ENCODE measurements around the gene ZNF688.
"Not testable (repeated sequence)": the region's sequence is repeated elsewhere in the genome, so short reads cannot be mapped to it uniquely, and the experiment has no call there.

Gene ZNF688

DNA sequence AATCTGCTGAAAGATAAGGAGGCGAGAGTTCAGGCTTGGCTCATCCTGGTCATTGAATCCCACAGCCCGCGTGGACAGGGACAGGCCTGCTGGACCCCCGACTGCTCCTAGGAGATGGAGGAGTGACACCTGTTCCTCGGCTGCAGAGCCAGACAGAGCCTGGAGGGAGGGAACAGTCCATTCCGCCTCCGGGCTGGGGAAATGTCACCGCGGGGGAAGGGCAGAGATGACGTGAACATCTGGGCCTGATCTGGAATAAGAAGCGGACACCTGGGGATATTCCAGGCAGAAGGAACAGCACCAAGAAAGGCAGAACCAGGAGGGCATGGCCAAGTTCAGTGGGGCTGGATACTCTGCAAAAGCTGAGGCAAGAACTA lies 38.4 kb downstream of the ZNF688 start:
- no peak for DNase-seq

GRCh38 chr16:30532285-30533145 lies 39.0 kb downstream of the ZNF688 start:
- no peak for DNase-seq

- peak in 1 of 5 experiments; percentile 64 for DNase-seq
Measured at GRCh38 chr16:30530163-30531037, 41.1 kb downstream of the ZNF688 start.

- DNase-seq = no peak
Measured at GRCh38 chr16:30528799-30529457, 42.6 kb downstream of the ZNF688 start.

GRCh38 chr16:30527635-30528178 lies 43.8 kb downstream of the ZNF688 start:
- DNase-seq = no peak

DNA sequence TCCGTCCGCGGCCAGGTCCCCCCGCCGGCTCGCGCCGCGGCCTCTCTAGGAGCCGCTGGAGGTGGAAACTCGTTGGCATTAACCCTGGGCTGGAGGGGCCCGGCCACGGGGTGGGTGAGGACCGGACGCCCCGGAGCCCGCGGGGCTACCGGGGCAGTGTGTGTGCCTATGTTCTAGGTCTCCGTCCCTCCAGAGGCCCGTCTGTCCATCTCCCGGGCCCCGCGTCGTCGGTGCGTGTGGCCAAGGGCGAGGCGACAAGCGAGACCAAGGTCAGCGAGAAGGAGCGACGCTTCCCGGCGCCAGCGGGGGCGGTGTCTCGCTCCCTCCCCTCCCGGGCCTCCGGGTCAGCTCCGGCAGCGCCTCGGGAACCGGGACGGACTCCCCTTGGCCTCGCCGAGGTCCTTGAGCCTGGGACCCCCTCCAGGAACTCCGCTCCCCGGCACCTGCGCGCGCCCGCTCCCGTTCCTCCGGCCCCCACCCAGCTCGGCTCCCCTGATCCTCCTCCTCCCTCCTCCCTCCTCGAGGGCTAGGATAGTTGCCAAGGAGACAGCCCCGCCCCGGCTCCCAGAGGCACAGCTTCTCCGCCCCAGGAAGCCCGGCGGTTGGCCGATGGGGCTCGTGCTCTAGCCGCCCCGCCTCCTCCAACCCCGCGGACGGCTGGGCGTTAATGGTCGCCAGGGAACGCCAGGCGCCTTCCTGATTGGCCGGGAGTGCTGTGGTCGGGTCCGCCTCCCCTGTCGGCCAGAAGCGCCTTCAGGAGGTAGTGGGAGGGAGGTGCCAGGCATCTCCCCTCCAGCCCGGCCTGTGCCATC lies 44.5 kb downstream of the ZNF688 start:
- peak; percentile 72 to 96 (median 85) for DNase-seq

- DNase-seq = peak in 2 of 5 experiments; percentile 25 to 49
Measured at GRCh38 chr16:30526137-30526822, 45.2 kb downstream of the ZNF688 start, which contains the start of gene ZNF768. TSS of gene ZNF768 (minus strand) at chr16:30526566. CDS start at chr16:30526413, 153 bp downstream.

DNA sequence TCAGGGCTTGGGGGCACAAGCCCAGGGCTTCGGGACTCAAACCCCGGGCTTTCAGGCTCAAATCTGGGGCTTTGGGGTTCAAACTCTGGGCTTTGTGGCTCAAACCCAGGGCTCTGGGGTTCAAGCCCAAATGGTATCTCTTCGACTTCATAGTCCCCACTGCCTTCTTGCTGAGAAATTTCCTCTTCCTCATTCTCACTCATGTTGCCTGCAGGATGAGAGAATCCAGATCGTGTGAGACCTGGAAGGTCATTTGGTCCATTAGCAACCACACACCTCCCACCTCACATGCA lies 45.7 kb downstream of the ZNF688 start:
- DNase-seq = no peak

DNA sequence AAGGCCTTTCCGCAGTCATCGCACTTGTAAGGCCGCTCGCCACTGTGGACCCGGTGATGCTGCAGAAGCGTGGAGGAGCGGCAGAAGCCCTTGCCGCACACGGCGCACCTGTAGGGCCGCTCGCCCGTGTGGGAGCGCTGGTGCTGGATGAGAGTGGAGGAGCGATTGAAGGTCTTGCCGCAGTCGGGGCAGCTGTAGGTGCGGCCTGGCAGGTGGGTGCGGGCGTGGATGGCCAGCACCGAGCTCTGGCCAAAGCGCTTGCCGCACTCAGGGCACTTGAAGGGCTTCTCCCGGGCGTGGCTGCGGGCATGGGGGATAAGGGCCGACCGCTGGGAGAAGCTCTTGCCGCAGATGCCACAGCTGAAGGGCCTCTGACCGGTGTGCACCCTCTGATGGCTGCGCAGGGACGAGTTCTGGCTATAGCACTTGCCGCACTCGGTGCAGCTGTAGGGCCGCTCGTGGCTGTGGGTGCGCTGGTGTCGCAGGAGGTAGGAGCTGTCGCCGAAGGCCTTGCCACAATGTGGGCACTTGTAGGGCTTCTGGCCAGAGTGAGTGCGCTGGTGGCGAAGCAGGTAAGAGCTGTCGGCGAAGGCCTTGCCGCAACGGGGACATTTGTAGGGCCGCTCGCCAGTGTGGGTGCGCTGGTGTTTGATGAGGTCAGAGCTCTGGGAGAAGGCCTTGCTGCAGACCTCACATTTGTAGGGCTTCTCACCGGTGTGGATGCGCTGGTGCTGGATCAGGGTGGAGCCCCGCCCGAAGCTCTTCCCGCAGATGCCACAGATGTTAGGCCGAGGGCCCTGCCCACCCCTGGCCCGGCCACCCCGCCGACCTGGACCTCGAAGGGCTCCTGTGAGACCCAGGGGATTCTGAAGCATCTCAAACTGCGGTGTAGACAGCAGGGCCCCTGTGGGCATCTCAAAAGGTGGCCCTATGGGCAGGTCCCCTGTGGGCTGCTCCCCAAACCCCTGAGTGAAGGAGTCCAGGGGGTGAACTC lies 46.6 kb downstream of the ZNF688 start:
- DNase-seq = no peak

DNA sequence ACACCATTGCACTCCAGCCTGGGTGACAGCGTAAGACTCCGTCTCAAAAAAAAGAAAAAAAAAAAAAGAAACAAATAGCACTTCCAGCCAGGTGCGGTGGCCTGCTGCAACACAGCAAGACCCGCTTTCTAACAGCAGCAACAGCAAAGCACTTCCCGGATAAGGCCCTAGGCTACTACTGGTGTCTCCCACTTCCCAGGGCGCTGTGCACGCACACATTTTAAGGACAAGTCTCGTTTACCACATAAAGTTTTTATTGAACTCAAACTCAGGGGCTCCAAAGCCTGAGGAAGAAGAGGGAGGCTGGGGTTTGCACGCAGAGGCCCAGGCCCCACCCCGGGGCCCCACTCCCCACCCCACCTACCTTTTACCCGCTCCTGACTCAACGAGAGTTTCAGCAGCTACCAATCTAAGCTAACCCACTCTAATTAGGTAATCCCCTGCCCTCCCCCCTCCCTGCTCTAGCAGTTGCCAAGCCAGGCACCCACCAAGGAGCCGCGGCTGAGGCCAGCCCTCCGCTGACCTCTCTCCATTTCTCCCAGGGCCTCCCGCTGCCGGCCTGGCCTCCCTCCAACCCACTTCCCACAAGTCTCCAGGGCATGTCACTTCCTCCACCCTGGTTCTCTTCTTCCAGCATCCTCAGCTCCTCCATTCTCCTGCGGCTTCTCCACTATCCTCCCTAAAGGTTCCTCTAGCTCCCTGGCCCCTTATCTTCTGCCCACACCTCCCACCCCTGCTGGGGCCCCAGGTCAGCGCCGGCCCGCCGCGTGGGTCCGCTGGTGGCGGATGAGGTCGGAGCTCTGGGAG lies 47.5 kb downstream of the ZNF688 start:
- DNase-seq = no peak

DNA sequence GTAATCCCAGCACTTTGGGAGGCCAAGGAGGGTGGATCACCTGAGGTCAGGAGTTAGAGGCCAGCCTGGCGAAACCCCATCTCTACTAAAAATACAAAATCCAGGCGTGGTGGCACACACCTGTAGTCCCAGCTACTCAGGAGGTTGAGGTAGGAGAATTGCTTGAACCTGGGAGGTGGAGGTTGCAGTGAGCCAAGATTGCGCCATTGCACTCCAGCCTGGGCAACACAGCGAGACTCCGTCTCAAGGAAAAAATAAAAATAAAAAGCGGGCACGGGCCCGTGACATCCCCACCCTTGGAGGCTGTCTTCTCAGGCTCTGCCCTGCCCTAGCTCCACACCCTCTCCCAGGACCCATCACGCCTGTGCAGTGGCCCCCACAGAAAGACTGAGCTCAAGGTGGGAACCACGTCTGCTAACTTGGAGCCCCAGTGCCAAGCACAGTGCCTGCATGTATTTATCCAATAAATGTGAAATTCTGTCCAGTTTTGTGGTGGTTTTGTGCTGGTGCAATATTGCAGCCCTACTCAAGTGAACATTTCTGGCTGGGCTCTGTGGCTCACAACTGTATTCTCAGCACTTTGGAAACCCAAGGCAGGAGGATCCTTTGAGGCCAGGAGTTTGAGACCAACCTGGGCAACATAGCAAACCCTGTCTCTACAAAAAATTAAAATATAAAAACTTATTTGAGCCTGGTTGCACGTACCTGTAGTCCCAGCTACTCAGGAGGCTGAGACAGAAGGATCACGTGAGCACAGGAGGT lies 48.6 kb downstream of the ZNF688 start:
- DNase-seq = not testable (repeated sequence)

- no peak for DNase-seq
Measured at GRCh38 chr16:30521873-30522641, 49.5 kb downstream of the ZNF688 start.

DNA sequence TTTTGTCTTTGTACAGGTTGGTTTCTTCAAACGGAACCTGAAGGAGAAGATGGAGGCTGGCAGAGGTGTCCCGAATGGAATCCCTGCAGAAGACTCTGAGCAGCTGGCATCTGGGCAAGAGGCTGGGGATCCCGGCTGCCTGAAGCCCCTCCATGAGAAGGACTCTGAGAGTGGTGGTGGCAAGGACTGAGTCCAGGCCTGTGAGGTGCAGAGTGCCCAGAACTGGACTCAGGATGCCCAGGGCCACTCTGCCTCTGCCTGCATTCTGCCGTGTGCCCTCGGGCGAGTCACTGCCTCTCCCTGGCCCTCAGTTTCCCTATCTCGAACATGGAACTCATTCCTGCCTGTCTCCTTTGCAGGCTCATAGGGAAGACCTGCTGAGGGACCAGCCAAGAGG lies 50.0 kb downstream of the ZNF688 start:
- DNase-seq = no peak

Data from T-helper 2 cell (primary cell).